RWPE2 (cell line): ENCODE data around the gene NEURL1B.
"Not testable (repeated sequence)": the region's sequence is repeated elsewhere in the genome, so short reads cannot be mapped to it uniquely, and the experiment has no call there.

Experiments used
- ATAC-seq: fragments of 200-7000 bp; cut with Tn5 transposase; 3 replicates; pipeline ENCODE4 v1.9.1; 2021; ENCODE audit warnings: low read depth
- DNase-seq: peaks from one replicate; pipeline ENCODE4 v3.0.0-alpha.2; 2020; ENCODE audit warnings: low spot score
- H3K27ac ChIP-seq: fragments of 450-650 bp; 2 replicates; pipeline ENCODE4 v1.5.1; 2017; ENCODE audit warnings: mild to moderate bottlenecking; ENCODE audit not compliant: poor library complexity, severe bottlenecking
- H3K27me3 ChIP-seq: fragments of 250-450 bp; sonication (Bioruptor Pico); 2 replicates; pipeline ENCODE4 v1.5.1; 2021; ENCODE audit warnings: mild to moderate bottlenecking, moderate library complexity; ENCODE audit not compliant: insufficient read depth, poor library complexity, severe bottlenecking
- H3K36me3 ChIP-seq: fragments of 250-450 bp; sonication (Bioruptor Pico); 2 replicates; pipeline ENCODE4 v1.5.1; 2020; ENCODE audit warnings: low read depth, mild to moderate bottlenecking, moderate library complexity
- H3K4me1 ChIP-seq: fragments of 250-450 bp; sonication (Bioruptor Pico); 2 replicates; pipeline ENCODE4 v1.5.1; 2021; ENCODE audit warnings: mild to moderate bottlenecking, moderate library complexity; ENCODE audit not compliant: insufficient read depth, poor library complexity, severe bottlenecking
- H3K4me3 ChIP-seq: fragments of 250-450 bp; sonication (Bioruptor Pico); 2 replicates; pipeline ENCODE4 v1.5.1; 2021; ENCODE audit warnings: mild to moderate bottlenecking, moderate library complexity; ENCODE audit not compliant: severe bottlenecking
- H3K9me3 ChIP-seq: fragments of 250-450 bp; sonication (Bioruptor Pico); 2 replicates; pipeline ENCODE4 v1.5.1; 2021; ENCODE audit warnings: mild to moderate bottlenecking, moderate library complexity; ENCODE audit not compliant: severe bottlenecking
- TF ChIP-seq, protein P1 (sequence below): fragments of 450-650 bp; IDR thresholded peaks from one replicate; pipeline ENCODE4 v1.5.1; 2017; ENCODE audit warnings: mild to moderate bottlenecking, moderate library complexity; ENCODE audit not compliant: poor library complexity, severe bottlenecking

NEURL1B gene

DNA sequence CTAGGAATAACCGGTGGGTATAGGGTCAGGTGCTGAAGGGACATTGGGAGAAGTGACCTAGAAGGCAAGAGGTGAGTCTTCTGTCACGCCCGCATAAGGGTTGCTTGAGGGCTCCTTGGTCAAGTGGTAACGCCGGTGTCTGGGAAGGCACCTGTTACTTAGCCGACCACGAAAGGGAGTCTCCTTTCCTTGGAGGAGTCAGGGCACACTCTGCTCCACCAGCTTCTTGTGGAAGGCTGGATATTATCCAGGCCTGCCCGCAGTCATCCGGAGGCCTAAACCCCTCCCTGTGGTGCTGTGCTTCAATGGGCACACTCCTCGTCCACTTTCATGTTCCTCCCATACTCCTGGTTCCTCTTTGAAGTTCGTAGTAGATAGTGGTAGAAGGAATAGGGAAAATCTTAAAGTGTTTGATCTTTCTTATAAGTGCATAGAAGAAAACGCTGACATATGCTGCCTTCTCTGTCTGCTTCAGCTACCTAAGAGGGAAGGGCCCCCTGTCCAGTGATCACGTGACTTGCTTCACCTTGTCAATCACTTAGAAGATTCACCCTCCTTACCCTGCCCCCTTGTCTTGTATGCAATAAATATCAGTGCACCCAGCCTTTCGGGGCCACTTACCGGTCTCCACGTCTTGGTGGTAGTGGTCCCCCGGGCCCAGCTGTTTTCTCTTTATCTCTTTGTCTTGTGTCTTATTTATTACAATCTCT, 16.6 kb downstream of the NEURL1B start:
- peaks cover 45% of the 10 kb centered on the region for H3K36me3 ChIP-seq
- not testable (repeated sequence) for H3K9me3 ChIP-seq, H3K27me3 ChIP-seq, ATAC-seq, H3K4me3 ChIP-seq, DNase-seq
- H3K27ac ChIP-seq = peak overlapping the region; percentile 91
- peaks cover 26% of the 10 kb centered on the region for H3K4me1 ChIP-seq

DNA sequence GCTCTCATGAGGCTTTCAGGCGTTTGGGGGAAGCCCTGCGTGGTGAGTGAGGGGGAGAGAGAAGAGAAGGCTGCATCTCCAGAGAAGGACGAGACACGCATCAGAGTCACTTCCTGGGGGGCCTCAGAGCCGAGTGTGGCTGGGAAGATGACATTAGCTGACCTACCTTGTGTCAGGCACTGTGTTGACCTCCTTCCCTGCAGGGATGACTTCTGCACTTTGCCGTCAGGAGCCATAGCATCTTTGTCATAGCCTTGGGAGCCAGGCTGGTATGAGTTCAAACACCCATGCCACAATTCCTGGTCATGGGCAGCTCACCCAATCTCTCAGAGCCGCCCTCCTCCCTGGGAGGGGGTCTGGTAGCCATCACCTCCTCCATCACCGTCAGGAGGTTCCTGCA, 17.3 kb downstream of the NEURL1B start:
- Histone ChIP-seq H3K36me3 (peaks cover 41% of the 10 kb centered on the region), H3K27ac (peak overlapping the region; percentile 91), H3K9me3 (no peaks in the 10 kb centered on the region), H3K4me3 (no peak overlapping the region), H3K4me1 (peaks cover 22% of the 10 kb centered on the region), H3K27me3 (no peaks in the 10 kb centered on the region)
- DNase-seq = no peak
- TF ChIP-seq, protein P1, sequence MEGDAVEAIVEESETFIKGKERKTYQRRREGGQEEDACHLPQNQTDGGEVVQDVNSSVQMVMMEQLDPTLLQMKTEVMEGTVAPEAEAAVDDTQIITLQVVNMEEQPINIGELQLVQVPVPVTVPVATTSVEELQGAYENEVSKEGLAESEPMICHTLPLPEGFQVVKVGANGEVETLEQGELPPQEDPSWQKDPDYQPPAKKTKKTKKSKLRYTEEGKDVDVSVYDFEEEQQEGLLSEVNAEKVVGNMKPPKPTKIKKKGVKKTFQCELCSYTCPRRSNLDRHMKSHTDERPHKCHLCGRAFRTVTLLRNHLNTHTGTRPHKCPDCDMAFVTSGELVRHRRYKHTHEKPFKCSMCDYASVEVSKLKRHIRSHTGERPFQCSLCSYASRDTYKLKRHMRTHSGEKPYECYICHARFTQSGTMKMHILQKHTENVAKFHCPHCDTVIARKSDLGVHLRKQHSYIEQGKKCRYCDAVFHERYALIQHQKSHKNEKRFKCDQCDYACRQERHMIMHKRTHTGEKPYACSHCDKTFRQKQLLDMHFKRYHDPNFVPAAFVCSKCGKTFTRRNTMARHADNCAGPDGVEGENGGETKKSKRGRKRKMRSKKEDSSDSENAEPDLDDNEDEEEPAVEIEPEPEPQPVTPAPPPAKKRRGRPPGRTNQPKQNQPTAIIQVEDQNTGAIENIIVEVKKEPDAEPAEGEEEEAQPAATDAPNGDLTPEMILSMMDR = no peak
- ATAC-seq = no peak

DNA sequence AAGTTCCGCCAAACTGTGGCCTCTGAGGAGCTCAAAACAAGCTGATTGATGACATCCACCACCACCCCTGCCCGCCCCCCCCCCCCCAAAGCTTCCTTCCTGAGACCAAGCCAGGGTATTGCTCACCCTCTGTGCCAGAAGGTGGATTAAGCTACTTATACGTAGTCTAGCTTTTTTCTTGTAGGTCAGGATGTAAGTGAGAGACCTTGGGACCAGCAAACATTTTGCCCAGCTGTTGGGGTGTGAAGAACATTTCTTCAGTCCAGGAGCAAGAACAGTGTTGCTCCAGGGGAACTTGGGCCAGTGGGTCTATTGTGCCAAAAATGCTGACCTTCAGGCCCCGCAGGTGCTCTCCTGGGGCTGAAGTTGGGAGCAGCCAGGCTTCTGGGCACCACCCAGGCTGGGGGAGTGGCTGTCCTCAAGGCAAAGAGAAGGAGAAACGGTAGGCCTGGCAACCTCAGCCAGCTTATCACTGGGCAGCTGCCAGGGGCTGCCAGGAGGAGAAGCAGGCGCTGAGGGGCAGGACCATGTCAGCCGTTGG, 18.0 kb downstream of the NEURL1B start:
- peak overlapping the region; percentile 91 for H3K27ac ChIP-seq
- H3K4me3 ChIP-seq = no peak overlapping the region
- H3K9me3 ChIP-seq = no peaks in the 10 kb centered on the region
- peaks cover 35% of the 10 kb centered on the region for H3K36me3 ChIP-seq
- no peaks in the 10 kb centered on the region for H3K27me3 ChIP-seq
- DNase-seq (no peak), ATAC-seq (peak; percentile 60)
- H3K4me1 ChIP-seq = peaks cover 19% of the 10 kb centered on the region
- TF ChIP-seq, protein P1 = no peak

DNA sequence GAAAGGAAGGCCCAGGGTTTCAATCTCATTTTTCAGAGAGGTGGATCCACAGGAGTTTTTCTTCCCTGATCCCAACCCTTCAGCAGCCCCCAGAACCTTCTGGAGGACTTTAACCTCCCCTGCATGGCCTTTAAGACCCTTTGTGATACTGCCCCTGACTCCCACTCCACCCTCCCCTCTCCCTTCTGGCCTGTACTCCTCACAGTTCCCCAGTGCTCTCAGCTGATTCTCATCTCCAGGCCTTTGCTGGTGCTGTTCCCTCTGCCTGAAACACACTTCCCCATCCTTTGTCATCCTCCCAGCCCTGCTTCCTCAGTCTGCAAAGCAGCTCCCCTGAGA, 18.5 kb downstream of the NEURL1B start:
- no peak overlapping the region for H3K4me3 ChIP-seq
- no peaks in the 10 kb centered on the region for H3K9me3 ChIP-seq
- TF ChIP-seq, protein P1 = no peak
- DNase-seq (no peak), ATAC-seq (no peak; the same call in 2 of the 3 replicates)
- peaks cover 19% of the 10 kb centered on the region for H3K4me1 ChIP-seq
- H3K27me3 ChIP-seq = no peaks in the 10 kb centered on the region
- H3K36me3 ChIP-seq = peaks cover 32% of the 10 kb centered on the region
- H3K27ac ChIP-seq = peak overlapping the region; percentile 91

DNA sequence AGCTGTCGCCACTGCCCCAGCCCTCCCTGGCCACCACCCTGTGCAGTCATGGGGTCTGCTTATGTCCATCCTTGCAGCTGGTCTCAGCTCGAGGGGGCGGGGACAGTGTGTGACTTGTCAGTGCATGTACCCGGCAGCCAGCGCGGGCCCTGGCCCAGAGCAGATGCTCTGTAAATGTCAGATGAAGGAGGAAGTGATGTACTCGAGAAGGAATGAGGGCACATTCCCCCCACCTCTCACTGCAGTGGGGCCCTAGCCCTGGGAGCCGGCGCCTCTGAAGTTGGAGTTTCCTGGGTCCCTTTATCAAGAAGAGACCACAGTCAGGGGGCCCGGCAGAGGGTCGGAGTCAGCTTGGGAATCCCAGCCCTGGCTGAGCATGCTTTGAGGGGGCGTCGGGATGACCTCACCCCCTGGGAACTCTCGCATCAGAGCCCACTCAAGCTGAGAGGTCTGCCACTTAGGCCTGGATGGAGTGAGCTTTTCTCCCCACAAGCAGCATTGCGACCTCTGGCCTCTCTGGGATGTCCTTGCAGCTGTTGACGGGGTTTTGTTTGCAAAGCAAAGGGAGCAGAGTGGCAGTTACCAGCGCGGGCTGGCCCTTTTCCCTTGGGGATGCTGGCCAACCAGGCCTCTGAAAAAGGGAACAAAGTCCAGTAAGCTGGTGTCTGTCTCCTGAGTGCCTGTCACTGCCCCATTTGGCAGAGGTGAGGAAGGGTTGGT, 19.0 kb downstream of the NEURL1B start:
- TF ChIP-seq, protein P1 = no peak
- Histone ChIP-seq H3K9me3 (no peaks in the 10 kb centered on the region), H3K36me3 (peaks cover 28% of the 10 kb centered on the region), H3K27ac (peak overlapping the region; percentile 91), H3K4me3 (no peak overlapping the region), H3K27me3 (no peaks in the 10 kb centered on the region), H3K4me1 (peaks cover 19% of the 10 kb centered on the region)
- DNase-seq = peak; percentile 95
- peak; percentile 92 for ATAC-seq
